GM18498 (cell line): ENCODE data around the gene PCGF5.
"Not testable (repeated sequence)": the region's sequence is repeated elsewhere in the genome, so short reads cannot be mapped to it uniquely, and the experiment has no call there.

Experiments used
- ATAC-seq: cut with Tn5 transposase; IDR thresholded peaks from one replicate; pipeline ENCODE4 v1.9.1; 2021; ENCODE audit warnings: mild to moderate bottlenecking, moderate library complexity; ENCODE audit not compliant: unreplicated experiment

The PCGF5 gene

DNA sequence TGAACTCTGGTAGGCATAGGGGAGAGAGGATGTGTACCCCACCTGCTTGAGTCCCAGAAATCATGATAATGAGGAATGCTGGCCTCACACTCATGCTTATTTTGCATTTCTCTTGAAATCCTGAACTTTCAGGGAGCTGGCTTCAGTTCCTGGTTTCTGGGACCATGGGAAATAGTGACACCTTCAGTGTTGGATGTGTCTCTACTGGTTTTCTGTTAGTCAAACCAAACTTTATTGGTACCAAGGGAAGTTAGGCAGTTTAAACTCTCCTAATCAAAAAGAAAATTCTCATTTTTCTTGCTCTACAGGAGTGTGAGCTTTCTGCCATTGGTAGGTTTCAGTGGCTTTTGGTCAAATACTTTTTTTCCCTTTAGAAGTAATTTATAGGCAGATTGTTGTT lies 11.8 kb upstream of the PCGF5 start:
- ATAC-seq, result no peak

DNA sequence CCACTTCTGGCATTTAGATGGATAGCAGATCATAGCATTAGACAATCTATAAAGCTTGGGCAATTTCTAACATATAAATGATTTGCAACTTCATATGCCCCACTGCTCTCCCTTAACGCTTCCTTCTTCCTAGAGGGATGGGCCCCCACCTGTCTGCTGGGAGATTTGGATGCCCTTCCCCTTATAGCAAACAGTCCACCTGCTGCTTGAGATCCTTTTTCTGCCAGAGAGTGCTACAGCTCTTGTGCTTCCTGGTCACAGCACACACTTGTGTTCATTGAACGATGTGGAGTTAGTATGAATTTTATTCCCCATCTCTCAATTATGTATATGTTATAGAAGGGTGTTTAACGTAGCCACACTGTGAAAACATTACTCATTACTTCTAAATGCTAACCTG lies 10.4 kb upstream of the PCGF5 start:
- no peak for ATAC-seq

DNA sequence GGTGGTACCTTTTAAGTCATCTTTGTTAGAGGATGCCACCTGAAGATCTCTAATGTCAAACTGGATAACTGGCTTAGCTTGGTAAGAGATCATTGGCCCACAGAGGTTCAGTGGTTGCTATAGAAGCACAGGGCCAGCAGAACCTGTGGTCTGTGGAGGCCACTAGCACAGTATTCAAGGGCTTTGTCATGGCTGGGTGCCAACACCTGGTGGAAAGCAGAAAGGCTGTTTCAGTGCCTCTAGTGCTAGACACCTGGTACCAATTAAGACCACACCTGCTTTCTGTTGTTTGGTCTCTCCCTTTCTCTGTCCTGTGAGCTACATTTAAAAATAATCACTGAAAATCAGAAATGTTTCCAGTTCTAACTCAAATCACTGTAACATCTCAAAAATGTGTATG lies 10.0 kb upstream of the PCGF5 start:
- peak; percentile 91 for ATAC-seq

DNA sequence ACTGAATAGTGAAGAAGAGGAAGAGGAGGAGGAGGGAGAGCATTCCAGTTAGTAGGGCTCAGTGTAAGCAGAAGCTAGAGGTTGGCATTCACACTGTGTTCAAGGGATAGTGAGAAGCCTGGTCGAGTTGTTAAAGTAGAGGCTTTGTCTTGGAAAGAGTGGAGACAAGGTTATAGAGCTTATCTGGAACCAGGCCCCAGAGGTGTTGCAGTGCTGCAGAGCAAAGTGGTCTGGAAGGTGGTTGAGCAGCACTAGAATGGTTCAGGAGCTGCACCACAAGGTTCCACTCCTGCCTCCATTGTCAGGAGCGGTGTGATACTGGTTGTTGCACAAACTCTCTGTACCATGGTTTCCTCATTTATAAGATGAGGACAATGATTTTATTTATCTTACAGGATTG lies 8.8 kb upstream of the PCGF5 start:
- ATAC-seq, result no peak

DNA sequence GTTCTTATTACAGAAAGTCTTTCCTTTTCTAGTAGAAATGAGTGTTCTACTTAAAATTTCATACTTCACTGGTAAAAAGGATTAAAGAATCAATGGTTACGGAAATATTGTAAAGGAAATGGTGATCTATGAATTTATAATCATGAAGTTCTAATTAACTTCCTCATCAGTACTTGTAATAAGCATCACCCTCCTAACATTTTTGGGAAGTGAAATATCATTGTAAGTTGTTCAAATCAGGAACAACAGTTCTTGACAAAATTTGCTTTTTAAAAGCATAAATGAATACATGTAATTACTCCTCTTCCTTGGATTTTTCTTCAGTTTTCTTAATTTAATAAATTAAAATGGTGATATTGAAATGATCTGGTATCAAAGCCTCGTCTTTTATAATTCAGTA lies 5.6 kb upstream of the PCGF5 start:
- ATAC-seq, result no peak

DNA sequence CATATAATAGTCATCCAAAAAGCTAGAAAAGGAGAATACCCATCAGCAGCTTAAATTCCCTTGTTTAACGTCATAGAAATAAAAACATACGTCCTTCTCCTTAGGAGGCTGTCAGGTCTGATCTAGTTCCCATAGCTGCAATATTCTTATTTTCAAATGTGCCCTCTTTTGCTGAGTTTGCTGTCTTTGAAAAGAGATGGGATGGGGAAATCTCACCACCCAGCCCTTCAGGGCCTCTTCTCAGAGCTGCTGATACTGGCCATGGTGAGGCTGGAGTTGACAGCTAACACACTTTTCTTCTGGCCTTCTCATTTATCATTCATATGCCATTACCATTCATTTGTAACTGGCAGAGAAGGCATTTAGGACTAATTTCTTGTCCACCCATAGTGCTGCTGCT lies 5.1 kb upstream of the PCGF5 start:
- no peak for ATAC-seq

DNA sequence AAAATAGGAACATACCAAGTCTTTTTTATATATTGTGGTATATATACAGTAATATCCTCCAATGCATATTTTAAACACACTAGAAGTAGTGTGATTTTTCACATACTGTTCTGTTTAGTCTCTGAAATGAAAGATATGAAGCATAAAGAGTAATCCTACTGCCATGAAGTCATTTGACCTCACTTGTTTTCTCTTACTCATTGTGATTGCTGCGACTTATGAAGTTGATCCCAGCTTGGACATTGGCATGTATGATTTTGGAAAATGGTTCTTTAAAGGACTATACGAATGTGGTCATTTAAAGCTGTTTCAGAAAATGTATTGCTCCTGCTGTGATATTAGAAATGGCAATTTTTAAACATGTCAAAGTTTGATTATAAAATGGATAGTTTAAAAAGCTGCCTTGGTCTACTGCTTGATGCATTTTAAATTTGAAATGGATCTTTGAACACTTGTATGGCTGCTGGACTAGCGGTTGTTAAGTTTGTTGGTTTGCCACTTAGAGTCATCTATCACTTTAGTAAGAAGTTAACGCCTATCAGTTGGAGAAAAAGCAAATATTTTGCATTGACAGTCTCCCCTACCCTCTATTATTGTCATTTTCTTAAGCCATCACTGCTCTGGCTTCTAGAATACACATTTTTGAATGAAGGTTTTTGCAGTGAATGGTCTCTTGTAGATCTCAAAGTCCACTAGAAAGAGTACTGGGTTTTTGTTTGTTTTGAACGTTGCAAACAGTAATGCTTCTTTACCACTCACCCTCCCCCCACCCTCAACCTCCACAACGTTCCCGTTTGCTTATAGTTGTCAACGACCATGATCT lies 881 bp upstream of the PCGF5 start:
- no peak for ATAC-seq

DNA sequence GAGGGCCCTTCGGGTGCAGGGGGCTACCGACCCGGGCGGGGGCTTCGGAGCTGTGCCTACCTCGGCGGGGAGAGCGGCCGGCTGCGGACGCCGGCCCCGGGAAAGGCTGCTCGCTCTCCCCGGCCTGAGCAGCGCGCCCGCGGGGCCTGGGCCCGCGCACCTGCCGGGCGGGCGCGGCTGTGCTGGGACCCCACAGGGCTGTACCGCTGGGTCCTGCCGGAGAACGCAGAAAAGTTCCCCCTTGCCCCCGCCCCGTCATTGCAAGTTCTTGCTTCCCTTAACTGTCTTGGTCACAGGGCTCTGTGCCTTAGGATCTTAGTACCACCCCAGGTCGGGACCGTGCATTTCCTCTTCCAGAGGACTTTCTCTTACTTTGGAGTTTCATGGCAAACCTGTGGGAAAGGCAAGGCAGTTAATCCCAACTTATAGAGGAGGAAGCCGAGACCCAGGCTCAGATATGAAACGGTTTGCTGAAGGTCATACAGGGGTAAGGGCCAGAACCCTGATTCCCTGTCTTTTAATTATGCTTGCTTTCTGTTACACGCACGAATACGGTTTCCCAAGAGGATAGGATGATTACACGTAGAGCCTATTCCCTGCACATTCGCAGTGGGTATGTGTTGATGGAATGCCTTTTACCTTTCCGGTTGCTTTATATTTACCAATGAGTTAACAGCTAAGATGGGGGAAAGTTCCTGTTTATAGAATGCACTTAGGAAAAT lies 652 bp downstream of the PCGF5 start:
- peak; percentile 38 for ATAC-seq

DNA sequence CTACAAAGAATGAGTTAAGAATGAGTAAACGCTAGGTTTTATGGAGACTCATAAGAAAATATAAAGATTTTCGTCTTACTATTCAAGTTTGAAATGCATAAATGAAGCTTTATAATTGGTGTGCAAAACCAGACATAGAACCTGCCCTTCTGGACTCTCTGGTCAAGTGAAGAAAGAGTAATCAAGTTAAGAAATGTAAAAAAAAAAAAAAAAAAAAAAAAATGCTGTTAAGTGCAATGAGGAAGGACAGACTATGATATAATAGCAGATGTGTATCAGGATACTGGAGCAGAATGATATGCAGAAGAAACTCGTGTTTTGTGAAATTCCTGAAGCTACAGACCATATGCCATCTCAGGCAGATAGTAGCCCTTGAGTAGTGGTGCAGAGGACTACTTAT lies 5.6 kb downstream of the PCGF5 start:
- no peak for ATAC-seq

DNA sequence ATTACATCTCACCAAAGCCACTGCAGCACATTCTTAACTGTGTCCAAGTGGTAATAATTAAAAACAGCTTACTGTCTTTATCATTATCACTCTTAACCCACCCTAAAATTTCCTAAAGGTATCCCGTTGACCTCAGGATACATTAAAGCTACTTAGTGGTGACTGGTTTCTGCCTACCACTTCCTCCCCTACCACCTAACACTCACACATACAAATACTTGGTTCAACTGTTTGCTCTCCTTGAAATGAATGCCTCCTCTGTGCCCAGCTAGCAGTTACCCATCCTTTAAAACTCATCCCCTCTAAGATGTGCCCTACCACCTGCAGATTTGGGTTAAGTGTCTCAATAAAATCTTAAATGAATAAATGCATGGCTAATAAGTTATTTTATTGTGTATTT lies 7.1 kb downstream of the PCGF5 start:
- no peak for ATAC-seq

DNA sequence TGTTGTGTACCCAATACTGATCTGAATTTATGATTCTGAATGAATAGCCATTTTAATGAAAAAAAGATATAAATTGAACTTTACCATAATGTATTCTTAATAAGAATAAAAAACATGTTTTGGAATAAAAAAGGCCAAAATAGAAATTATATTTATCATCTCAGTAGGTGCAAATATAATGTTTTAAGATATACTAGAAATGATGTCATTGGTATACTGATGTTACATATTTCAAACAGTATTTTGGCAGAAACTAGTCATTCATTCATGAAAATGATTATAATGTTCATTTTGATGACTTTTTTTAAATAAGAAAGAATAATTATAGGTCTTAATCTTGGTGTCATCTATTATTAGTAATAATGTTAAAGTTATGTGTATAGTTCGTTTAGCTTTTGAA lies 9.2 kb downstream of the PCGF5 start:
- no peak for ATAC-seq

DNA sequence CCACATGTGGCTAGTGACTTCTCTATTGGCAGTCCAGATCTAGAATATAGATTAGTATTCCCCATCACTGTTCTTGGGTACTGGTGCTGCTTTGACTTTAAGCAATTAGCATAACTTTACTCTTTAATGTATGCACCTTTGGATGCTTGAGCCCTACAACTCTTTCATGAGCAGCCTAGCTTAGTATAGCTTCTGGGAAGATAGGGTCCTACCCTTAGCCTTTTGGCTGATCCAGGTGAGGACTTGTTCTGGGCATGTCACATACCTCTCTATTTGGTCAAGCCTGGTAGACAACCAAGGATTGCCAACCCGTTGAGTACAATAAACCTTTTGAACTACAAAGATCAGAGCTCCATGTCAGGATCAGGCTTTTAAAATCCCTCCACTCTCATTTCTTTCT lies 17.7 kb downstream of the PCGF5 start:
- no peak for ATAC-seq

DNA sequence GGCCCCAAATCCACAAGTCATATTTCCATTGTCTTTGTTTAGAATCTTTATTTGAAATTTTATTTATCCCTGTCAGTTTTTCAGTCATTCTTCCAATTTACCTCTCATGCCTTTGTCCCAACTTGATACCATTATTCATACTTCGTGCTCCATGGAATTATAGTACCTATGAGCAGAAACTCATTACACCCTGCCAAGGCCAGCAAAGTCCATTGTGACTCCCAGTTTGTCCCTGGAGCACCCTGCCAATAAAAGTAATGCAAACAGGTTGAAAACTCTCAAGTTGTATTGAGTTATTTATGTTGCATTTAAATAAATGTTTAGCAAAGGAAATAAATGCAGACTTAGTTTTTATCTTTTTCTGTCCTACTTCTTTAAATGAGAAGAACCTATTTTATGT lies 19.3 kb downstream of the PCGF5 start:
- ATAC-seq, result no peak

DNA sequence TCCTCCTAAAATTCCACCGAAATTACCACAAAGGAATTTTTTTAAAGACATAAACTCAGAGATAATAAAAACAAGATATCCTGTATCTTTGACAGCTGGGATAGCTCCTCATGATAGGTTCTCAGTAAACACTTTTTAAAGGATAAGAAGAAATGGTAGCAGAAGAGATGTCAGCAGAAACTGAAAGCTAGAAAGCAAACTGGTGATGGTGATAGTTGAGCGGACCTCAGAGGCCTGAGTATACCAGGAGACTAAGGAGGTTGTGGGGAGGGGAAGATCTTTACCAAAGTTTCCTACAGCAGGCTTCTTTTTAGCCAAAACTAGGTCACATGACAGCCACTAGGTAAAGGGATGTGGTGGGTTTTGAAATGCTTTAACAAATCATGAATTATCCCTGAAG lies 22.5 kb downstream of the PCGF5 start:
- ATAC-seq, result peak; percentile 72

DNA sequence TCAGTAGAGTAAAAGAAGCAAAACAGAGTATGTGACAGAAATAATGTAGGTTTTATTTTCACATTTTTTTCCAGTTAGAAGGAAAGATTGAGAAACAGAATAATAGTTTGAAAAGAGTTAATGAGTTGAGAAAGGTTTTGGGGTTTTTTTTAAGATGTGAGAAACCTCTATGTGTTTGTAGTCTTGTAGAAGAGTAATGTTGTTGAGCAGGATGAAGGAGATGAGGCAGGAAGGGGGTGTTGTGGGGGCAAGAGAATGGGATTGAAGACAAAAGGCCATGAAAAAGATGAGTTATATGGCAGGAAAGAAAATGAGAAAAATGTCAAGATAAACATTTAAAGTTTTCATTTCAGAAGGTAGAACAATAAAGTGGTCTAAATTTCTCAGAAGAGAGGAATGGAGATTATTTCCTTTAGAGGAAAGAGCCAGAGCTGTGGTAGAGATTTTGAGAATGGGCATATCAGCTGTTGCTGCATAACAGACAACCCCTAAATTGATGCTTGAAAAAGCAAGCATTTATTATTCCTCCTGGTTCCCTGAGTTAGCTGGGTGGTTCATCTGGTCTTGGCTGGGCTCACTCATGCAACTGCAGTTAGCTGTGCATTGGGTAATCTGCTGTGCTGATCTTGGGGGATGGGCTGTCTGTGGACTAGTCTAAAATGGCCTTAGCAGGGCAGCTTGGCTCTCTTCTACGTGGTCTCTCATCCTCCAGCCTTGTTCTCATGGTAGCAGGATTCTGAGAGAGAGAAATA lies 27.1 kb downstream of the PCGF5 start:
- ATAC-seq, result no peak

DNA sequence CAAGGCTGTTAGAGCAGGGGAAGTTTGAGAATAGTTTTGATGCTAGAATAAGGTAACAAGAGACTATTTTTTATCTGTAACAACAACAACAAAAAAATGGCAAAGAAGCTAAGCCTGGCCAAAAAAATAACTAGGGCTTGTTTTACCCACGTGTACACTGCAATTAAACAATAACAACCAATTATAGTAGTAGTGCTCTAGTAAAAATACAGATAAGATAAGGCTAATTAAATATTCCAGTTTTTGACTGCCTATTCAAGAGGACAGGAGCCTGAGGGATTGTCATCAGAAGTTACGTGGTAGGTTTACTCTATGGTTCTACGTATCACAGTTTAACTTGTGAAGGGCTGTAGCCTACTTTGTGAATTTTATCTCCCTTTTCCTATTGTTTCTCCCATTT lies 29.2 kb downstream of the PCGF5 start:
- no peak for ATAC-seq

DNA sequence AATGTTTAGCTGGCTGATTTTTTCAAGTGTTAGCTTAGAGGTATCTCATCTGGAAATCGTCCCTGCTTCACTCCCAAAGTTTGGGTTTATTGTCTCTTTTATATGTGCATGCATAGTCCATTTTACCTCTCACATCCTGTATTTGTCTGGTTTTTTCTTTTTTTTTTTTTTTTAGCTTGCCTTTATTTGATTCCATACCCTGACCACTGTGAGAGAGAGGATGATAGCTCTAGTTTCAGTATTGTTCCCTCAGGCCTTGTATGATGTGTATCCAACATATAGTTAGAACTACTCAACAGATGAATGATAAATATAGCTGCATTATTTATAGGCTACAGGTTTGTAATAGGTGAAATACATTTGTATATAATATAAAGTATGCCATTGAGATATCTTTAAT lies 29.9 kb downstream of the PCGF5 start:
- ATAC-seq, result no peak

DNA sequence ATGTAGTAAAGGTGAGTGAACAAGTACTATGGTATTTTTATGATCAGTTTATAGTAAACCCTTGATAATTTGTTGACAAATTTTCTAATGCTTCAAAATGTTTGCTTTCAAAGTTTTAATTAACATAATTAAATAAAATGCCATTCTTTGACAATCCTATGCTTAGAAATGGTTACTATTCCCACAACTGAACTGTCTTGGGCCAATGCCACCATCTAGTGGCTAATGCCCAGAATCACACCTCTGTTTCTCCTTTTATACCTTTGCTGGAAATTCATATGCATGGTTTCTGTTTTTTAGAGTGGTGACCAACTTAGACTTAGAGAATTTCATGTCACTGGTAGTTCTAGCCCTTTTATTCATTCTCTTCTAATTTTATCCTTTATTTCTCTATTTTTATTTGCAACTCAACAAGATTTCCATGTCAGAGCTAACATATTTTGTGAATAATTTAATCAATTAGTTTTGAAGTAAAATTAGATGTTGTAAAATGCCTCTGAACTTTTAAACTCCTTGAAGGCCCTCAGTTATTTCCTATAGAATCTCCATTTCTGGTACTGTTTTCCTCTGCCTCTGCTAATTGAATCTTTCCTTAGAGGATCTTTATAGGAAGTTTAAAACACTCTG lies 31.1 kb downstream of the PCGF5 start:
- ATAC-seq, result peak; percentile 66

DNA sequence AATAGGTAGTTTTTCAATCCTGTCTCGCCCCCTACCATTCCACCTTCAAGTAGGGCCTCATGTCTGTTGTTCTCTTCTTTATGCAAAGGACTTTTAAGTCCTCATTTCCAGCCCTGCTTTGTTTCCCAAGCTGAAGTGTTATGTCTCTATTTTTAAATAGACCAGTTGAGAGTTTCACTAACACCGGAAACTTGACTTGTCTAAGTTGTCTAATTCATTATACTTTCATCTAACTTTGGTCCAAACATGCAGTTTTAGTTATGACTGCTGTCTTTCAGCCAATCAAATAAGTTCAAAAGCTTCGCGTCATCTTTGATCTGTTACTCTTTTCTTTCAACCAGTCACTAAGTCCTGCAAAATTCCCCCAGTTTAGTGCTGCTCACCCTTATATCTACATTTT lies 32.8 kb downstream of the PCGF5 start:
- no peak for ATAC-seq

DNA sequence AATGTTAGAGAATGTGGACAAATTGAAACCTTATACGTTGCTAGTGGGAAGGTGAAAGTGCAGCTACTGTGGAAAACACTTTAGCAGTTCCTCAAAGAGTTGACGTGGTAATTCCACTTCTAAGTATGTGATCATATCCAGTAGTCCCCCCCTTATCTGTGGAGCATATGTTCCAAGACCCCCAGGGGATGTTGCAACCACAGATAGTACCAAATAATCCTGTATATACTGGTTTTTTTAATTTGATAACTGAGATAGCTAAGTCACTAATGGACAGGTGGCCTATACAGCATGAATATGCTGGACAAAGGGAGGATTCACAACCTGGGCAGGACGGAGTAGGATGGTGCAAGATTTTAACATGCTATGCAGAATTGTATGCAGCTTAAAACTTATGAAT lies 36.8 kb downstream of the PCGF5 start:
- ATAC-seq, result no peak

DNA sequence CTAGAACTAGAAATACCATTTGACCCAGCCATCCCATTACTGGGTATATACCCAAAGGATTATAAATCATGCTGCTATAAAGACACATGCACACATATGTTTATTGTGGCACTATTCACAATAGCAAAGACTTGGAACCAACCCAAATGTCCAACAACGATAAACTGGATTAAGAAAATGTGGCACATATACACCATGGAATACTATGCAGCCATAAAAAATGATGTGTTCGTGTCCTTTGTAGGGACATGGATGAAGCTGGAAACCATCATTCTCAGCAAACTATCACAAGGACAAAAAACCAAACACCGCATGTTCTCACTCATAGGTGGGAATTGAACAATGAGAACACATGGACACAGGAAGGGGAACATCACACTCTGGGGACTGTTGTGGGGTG lies 40.0 kb downstream of the PCGF5 start:
- not testable (repeated sequence) for ATAC-seq
